Stimulated activated CD4-positive, alpha-beta T cell treated with anti-CD3 and anti-CD28 coated beads, Interleukin-4, amount 100 ng/mL, for 1 hour (primary cell): ENCODE measurements around the gene SPRR2G.
"Not testable (repeated sequence)": the region's sequence is repeated elsewhere in the genome, so short reads cannot be mapped to it uniquely, and the experiment has no call there.

ENCODE experiments used
- DNase-seq: peaks from one replicate; pipeline ENCODE4 v3.0.0-alpha.2; 2020

SPRR2G gene

DNA sequence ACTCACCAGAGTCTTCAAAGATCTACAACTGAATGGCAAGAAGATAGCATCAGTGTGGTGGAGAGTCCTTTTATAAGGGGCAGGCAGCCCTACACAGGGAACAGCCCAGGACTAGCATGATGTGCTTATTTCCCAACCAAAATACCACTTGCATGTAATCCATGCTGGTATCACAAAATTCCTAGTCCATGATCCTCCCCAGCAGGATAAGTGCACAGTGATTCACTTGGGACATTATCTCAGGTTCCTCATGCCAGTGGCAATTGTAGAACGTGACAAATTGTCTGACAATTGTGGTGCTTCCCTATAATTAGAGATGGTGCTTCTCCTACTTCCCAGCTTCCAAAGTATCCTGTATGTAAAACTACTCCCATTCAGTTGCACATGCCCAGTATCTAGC is at the start of gene SPRR2G:
Gene SPRR2G, minus strand, starts transcription at position 45 of the 400 bp plus-strand sequence. CDS start 780 bp downstream, outside the sequence.
- no peak for DNase-seq

DNA sequence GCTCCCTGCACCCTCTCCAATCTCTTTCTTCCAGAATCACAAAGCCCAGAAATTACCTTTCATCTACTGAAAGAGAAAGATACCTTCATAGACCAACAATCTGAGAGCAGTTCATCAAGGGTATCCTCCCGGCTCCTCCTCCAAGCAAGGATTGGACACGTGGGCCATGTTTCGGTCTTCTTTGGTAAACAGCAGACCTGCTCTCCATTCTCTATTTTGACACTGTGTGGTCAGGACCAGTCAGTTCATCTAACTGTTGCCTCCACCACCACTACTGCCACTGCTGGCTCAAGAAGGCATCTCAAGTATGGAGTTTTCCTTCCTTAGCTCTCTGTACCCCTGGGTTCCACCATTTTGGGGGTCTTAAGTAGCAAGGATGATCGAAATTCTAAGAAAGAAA is 44.5 kb upstream of the SPRR2G start:
- no peak for DNase-seq

DNA sequence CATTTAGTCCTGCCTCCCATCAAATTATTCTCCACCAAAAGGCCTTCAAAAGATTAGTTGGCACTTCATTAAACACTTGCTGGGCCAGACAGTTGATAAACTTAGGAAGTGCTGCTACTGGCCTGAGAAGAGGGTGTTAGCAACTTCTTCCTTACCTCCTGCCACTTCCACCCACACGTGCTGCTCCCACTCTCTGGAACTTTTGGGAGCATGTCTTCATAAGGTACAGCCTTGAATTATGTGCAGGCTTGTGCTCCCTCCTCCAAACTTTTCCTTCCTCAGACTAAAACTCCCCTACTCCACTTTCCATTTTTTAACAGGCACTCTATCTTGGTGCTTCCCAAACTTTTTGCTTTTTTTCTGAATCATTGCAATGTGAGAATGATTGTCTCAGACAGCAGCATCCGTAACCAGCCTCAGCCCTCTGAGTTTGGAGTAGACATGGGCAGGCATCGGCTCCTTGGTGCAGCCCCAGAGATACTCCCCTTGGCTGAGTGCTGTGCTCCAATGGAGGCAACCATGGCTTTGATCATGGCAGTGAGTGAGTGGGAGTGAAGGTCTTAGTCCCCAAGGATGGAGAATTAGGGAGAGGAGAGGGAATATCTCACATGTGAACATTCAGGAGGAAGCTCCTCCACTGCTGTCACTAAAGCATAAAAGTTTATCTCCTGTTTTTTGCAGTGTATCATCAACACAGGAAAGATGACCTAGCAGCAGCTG is 43.8 kb upstream of the SPRR2G start:
- no peak for DNase-seq

DNA sequence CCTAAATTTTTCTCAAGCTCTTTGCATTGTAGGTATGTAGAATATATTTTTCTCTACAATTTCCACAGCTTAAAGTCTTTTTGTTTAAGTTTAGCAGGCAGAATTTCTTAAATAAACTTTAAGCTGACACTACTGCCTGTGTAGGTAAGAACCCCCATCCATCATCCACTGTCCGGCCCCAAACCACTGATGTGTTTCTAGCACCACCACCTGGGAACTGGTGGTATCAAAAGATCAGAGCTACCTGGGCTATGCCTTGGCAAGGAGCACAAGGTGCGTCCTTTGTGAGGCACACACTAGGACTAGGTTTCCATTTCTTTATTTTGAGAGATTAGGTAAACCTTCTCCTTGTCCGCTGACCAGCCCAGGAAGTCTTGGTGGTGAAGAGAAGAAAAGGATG is 42.0 kb upstream of the SPRR2G start:
- DNase-seq: no peak

DNA sequence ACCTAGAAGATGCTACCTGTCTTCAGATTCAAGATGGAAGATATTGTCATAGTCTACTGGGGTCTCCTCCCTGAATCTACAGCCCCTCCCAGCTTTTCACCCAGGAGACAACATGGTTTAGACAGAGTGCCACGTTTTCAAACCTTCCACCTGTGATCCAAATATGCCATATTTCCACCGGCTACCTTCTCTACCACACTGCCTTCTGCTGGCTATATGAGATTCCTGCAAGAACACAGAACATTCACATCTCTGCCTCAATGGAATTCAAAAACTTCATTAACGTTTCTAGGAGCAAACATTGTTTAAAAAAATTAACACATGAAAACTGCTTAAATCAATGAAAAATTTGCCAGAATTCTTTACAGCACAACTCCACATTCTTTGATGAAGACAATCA is 39.7 kb upstream of the SPRR2G start:
- DNase-seq: no peak

DNA sequence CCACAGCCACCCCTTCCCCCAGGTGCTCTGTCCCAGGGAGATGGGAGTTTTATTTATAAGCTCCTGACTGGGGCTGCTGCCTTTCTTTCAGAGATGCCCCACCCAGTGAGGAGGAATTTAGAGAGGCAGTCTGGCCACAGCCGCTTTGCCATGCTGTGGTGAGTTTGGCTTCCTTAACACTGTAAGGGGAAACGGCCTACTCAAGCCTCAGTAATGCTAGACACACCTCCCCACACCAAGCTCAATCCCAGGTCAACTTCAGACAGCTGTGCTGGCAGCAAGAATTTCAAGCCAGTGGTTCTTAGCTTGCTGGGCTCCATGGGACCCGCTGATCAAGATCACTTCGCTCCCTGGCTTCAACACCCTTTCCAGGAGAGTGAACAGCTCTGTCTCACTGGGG is 37.6 kb upstream of the SPRR2G start:
- DNase-seq: not testable (repeated sequence)

DNA sequence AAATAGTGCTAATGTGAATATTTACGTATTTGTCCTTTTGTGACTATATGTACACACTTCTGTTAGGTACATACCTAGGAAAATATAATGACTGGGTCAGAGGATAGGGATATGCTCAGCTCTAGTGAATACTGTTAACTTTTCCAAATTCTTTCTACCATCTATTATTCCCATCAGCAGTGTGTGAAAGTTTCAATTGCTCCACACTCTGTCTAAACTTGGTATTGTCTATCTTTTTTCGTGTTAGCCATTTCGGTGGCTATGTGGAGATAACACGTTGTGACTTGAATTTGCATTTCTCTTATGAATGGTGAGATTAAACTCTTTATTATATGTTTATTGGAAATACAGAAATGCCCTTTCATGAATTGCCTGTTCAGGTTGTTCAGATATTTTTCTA is 29.9 kb upstream of the SPRR2G start:
- DNase-seq: no peak

DNA sequence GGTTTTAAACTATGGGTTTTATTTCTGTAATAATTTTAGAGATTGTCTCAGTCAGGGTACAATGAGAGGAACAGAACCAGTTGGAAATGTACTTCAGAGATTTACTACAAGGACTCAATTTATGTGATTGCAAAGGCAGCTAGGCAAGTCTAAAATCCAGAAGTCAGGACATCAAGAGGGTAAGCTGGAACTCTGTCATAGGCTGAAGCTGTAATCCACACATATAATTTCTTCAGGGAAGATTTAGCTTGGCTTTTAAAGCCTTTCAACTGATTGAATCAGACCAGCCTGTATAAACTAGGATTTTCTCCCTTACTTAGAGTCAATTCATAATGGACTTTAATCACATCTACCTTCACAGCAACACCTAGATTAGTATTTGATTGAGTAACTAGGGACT is 28.2 kb upstream of the SPRR2G start:
- no peak for DNase-seq

DNA sequence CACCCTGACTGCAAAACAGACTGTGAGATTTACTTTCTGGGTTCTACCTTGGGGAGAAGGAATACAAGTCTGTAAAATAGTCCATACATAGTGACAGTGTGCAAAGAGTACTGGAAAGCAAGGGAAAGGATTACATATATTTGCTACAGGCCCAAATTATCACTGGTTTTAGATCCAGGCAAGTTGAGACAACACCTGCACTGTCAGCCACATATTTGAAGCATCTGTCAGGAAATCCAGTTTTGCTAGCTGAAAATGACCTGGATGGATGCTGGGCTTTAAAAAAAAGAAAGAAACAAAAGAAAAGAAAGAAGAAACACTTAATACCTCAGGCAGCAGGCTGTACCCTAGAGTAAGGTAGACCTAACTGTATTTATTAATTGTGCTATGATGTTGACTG is 23.9 kb upstream of the SPRR2G start:
- no peak for DNase-seq

DNA sequence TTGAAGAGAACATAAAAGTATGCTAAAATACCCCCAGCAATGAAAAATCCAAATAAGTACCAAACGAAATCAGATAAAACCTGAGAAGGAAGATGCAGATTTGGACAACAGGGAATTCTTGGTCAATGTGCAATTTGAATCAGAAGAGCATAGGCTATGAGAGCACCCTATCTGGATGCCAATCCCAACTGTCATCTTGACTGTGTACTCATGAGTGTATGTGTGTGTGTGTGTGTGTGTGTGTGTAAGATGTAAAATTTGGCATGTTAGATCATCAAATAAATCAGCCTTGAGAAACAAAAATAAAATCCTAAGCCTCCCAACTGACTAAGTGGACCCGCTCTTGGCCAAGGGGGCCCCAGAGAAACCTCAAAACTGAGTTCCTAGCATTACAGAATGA is 18.0 kb upstream of the SPRR2G start:
- no peak for DNase-seq

DNA sequence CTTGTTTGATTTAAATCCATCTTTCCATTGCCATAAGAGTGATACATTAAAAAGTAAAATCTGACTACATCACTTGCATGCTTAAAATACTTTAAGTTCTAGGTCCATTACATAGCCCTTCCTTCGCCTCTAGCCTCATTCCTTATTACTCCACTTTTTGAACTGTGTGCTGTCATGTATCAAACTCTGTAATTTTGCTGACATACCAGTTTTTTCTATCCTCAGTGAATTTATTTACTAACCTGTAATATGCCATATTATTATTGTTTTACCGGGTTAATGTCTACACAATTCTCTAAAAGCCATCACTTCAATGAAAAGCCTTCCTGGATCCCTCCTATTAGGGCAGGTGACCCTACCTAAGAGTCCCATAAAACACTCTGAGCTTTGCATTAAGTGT is 4.9 kb upstream of the SPRR2G start:
- DNase-seq: no peak

DNA sequence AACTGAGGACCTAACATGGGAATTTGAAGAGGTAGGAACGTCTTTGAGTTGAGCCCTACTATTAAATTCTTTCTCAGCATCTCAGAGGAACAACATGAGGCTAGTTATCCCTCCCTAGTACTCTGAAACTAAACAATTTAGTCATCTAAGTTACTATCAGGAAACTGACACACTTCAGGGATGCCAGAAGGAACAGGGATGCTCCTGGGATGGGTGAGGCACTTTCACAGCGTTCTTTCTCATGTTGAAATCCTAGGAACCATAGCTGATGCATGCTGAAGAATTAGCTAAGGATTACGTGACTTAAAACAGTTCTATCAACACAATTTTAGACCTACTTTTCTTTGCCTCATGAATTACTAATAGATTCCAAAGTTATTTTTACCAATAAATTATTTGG is 1.8 kb upstream of the SPRR2G start:
- no peak for DNase-seq

DNA sequence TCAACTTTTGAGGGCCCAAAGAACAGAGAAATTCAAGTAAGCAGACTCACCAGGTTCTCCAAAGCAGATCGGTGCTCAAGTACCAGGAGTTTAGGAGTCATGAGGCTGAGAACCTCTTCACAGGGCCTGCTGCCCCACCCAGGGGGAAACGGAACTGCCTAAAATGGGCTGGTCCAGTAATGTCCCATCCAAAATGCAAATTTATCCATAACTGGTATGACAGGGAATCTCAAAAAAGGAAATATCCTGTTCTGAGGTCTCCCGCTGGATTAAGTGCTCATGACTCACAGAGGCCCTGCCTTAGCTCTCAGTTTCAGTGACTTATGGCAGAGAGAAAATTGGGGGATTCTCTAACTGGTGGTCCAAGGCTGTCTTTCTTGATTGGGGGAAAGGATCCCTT is 9.3 kb downstream of the SPRR2G start:
- no peak for DNase-seq

DNA sequence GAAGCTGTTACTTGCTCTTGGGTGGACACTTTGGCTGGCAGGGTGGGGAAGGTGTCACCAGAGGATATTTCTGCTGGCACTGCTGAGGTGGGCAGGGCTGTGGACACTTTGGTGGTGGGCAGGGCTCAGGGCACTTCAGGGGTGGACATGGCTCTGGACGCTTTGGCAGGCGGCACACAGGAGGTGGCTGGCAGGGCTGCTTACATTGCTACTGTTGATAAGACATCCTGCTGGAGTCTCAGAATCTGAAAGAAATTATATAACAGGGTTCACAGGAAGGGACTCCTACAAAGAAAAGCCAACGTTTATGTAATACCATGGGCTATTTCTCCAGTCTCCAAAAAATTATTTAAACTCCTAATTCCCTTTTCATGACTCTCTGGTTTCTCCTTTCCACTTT is 10.2 kb downstream of the SPRR2G start:
- no peak for DNase-seq

DNA sequence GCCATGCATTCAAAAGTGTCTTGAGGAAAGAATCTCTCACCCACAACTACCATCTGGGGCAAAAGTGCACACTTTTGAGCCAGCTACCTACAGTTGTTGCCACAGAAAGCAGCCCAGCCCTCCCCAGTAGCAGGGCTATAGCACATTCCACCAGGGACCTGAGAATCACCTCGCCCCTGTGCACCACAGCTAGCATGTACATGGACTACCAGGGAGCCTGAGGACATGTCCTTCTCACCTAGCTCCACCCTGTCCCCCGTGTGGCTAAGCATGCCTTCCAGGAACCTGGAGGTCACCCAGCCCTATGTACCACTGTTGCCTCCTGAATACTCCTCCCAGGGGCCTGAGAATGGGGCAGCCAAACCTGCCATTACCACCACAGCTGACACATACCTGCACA is 16.9 kb downstream of the SPRR2G start:
- no peak for DNase-seq

DNA sequence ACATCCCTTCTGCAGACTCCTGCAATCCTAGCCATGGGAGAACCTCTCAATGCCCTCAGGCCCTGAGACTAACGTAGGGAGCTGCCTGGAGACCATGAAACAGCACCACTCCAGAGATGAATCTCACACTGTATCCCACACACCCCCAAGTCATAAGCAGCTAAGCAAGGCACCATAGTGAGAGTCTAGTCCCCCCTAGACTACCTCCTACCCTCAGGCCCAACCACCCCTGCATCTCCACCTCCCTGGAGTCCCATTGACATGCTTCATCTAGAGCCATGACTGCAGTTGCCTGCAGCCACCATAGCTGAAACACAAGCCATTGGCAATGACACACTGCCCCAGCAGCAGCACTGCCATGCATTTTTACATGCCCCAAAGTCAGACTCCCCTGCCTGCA is 17.4 kb downstream of the SPRR2G start:
- DNase-seq: no peak

DNA sequence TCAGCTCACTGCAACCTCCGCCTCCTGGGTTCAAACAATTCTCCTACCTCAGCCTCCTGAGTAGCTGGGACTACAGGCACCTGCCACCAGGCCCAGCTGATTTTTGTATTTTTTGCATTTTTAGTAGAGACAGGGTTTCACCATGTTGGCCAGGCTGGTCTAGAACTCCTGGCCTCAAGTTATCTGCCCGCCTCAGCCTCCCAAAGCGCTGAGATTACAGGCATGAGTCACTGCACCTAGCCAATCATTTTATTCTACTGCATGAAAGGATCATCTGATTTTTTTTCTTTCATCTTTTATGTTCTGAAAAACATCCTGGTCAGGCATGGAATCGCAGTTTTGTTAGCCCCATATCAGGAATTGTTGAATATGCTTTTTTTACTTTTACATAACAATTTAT is 22.0 kb downstream of the SPRR2G start:
- not testable (repeated sequence) for DNase-seq

DNA sequence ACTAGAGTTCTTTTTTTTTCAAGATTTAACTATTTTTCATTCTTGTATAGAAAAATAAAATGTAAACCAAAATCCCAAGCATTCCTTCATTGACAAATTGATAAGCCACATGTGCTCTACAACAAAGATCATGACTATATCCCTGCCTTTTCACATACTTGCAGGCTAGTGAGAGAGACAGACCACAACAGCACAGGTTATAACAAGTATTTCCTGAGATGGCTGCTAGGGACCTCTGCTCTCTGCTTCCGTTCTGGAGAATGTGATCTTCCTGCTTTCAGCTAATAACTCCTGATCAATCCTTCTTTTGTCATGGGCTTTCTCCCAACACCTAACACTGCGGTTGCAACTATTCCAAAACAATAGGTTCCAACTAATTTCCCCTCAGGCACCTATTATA is 23.4 kb downstream of the SPRR2G start:
- no peak for DNase-seq

DNA sequence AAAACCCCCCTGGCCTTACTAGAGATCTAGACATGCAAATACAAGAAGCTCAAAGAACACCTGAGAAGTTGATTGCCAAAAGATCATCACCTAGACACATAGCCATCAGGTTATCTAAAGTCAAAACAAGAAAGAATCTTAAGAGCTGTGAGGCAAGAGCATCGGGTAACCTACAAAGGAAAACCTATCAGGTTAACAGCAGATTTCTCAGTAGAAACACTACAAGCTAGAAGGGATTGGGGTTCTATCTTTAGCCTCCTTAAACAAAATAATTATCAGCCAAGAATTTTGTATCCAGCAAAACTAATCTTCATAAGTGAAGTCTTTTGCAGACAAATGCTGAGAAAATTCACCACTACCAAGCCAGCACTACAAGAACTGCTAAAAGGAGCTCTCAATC is 25.2 kb downstream of the SPRR2G start:
- no peak for DNase-seq

DNA sequence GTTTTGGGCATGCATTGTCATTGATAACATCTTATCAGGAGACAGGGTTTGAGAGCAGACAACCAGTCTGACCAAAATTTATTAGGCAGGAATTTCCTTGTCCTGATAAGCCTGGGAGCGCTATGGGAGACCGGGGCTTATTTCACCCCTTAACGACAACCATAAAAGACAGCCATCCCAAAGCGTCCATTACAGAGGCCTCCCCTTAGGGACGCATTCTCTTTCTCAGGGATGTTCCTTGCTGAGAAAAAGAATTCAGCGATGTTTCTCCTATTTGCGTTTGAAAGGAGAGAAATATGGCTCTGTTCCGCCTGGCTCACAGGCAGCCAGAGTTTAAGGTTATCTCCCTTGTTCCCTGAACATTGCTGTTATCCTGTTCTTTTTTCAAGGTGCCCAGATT is 26.9 kb downstream of the SPRR2G start:
- DNase-seq: not testable (repeated sequence)

DNA sequence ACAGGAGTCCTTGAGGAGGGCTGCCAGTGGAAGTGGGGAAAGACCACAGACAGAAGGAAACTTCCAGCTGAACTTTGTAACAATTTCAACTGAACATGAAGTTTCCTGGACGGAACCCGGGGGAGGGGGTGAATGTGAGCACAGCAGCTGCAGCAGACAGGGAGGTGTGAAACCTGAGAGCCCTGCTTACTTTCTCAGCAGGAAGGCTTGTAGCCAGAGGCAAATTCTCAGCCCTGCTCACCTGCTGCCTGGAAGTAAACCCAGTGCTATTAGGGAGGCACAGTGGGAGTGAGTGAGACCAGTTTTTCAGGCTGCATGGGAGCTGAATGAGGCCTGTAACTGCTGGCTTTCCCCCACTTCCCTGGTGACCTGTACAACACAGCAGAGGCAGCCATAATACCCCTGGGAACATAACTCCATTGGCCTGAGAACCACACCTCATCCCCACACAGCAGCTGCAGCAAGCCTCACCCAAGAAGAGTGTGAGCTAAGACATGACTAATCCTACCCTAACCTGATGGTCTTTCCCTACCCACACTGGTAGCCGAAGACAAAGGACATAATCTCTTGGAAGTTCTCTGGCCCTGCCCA is 27.8 kb downstream of the SPRR2G start:
- no peak for DNase-seq

DNA sequence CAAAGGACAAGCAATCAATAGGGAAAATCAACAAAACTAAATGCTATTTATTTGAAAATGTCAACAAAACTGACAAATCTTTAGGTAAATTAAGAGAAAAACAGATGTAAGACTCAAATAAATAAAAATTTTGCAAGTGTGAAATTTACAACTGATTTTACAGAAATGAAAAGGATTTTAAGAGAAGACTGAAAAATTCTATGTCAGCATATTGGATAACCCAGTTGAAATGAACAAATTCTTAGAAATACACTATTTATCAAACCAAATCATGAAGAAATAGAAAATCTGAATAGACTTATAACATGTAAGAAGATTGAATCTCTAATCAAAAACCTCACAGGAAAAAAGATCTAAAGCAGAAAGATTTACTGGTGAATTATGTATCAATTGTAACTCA is 29.7 kb downstream of the SPRR2G start:
- no peak for DNase-seq

DNA sequence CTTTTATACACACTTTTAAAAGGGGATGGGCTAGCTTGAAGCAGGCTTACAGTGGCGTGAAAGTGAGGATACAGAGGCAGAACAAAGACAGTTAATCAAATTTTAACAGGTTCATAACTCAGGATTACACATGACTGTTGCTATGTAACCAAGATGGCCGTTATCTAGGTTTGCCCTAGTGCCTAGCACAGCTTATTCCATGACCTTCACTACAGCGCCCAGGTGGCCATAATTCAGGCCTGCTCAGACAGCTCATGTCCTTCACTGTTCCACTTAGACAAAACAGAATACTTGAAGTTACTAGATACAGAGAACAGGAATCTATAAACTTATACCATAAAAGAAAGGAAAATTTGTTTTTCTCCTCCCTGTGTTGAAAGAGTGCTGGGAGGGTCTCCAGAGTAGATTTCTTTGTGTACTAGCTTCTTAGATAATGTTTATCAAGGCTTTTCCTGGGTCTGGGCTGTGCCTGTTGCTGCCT is 31.2 kb downstream of the SPRR2G start:
- DNase-seq: no peak

DNA sequence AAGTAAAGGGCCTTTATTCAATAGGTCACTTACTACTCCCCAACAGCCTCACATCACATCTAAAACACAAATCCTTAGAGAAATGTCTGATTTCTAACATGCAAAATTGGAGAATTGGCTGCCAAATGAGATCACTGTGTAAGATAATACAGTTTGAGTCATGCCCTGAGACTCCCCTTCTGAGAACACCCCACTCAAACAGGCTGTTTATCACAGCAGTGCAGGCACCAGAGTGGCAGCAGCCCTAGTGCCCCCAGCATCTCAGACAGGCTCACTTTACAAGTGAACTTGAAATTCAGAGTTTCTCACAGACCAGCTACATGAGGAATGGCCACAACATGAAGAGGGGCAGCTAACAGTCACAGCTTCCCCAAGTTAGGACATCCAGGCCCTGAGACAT is 35.4 kb downstream of the SPRR2G start:
- DNase-seq: not testable (repeated sequence)

DNA sequence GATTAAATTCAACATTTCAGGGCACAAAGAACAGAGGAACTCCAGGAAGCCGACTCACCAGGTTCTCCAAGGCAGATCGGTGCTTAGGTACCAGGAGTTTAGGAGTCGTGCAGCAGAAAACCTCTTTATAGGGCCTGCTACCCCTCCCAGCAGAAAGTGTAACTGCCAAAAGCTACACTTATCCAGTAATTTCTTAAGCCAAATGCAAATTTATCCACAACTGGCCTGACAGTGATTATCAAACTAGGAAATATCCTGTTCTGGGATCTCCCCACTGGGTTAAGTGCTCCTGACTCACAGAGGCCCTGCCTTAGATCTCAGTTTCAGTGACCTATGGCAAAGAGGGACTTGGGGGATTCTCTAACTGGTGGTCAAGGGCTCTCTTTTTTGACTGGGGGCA is 37.3 kb downstream of the SPRR2G start, which contains the start of gene SPRR2F:
Gene SPRR2F, minus strand, starts transcription at position 101 of the 400 bp plus-strand sequence. CDS start 783 bp downstream, outside the sequence.
- no peak for DNase-seq
